ENCODE measurements around the gene PPP1R3C.

Gene PPP1R3C

DNA sequence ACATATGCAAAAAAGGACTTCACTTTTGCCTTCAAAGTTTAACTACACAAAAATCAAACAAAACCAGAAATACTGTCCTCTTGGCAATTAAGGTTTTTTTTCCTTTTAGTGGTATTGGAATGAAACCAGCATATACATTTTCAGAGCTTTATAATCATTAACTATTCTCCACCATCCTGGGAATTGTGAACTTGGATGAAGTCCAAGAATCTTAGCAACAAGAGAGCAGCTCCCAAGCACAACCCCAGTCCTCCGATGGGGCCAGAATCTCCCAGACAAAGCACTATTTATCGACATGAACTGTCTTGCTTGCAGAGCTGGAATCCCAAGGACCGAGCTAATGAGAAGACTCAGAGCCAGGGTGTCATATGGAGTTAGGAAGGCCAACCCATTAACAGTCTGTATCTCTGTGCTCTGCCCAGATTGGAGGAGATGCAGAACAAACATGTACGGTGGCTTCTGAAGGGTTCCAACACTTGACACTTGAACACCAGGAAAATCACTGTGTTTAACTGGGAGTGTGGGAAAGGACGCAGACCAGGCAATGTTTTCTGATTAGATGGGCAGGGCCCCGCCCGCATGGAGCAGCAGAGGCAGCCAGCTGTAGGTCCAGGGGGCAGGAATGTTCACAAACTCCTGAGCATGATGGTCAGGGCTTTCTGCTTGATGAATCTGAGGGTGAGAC, 35.5 kb downstream of the PPP1R3C start:
- no peak for DNase-seq

DNA sequence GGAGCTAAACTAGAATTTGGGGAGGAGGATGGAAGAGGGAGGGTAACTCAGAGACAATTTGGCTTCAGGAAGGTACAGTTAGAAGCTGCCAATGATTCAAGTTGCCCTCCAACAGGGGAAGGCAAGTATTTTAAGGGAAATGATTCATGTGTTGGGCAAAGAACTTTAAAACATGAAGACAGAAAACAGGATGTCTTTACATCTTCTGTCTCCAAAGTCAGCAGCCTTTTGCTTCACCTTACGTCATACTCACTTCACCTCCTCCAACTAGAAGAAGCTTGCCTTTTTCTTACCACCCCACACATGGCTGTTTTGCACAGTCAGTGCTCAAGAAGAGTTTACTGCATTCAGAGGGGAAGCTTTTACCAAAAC, 36.1 kb downstream of the PPP1R3C start:
- no peak for DNase-seq

DNA sequence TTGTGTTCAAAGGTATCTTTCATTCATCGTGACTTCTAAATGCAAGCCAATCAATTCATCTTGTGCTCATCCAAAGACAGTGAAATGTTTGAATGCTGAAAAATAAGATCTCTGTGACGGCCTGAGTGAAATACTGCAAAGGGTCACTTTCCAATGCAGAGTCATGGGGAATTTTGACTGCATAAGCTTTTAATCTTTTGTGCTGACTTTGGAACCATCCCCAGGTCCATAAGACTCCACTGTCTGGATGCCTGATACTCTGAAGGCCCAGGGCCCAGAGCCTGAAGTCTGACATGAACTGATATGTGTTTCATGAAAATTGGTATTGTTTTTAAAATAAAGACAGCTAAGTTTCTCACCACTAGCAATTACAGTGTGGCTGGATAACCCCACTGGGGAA, 39.0 kb downstream of the PPP1R3C start:
- DNase-seq, result no peak

DNA sequence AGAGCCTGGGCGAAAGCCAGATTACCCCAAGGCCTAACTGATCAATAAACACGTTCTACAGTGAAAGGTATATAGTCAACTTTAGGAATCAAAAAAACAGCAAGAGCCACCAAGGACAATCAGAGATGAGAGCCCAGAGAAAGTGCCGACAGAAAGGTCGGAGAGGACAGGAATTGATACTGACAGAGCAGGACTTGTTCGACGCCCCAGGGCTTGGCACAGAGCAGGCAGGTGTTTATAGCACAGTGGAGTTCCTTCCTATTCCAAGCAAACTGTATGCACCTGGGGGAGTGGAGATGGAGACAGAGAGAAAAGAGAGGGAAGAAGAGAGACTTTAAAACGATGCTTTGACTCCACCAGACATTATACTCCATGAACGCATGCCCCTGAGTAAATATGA, 39.5 kb downstream of the PPP1R3C start:
- no peak for DNase-seq

DNA sequence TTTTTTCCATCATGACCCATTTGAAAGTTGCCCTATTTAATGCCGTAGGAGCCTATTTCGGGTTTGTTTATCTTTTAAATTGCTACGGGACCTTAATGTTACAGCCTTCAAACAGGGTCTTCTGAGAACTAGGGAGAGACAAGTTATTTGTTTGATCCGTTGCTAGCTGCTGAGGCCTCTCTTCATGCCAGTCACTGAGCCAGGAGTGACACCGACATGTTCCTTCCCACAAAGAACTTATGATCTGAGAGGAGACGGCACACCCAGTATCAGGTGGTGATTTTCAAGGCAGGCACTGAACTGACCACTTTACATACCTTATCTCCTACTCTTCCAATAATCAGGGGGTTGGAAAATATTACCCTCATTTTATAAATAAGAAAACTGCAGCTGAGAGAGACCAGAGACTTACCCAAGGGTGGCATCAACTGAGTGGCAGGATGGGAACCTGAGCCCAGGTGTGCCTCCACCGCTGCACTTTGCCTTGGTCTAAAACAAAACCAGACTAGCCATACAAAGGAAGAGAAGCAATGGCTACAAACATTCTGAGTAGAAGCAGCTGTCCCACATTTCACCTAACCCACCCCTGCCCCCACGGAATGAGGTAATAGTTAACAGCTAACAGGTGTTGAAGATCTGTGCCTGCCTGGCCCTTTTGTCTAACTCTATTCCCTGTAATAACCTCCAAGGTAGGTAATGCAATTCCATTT, 40.5 kb downstream of the PPP1R3C start:
- no peak for DNase-seq

DNA sequence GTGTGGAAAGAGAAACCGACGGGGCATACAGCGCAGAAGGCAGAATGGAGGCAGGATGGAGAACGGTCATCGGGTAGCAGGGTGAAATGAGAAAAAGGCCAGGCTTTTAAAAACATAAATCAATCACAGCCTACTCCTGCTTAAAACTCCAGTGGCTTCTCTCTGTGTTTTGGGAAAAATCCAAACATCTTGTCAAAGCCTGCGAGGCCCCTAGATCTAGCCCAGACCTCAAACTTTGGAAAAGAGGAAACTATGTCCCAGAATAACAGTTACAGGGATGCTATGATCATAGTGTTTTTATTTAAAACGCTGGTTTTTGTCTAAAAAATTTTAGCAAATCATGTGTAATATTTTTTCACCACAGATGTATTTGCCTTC, 41.1 kb downstream of the PPP1R3C start:
- no peak for DNase-seq

DNA sequence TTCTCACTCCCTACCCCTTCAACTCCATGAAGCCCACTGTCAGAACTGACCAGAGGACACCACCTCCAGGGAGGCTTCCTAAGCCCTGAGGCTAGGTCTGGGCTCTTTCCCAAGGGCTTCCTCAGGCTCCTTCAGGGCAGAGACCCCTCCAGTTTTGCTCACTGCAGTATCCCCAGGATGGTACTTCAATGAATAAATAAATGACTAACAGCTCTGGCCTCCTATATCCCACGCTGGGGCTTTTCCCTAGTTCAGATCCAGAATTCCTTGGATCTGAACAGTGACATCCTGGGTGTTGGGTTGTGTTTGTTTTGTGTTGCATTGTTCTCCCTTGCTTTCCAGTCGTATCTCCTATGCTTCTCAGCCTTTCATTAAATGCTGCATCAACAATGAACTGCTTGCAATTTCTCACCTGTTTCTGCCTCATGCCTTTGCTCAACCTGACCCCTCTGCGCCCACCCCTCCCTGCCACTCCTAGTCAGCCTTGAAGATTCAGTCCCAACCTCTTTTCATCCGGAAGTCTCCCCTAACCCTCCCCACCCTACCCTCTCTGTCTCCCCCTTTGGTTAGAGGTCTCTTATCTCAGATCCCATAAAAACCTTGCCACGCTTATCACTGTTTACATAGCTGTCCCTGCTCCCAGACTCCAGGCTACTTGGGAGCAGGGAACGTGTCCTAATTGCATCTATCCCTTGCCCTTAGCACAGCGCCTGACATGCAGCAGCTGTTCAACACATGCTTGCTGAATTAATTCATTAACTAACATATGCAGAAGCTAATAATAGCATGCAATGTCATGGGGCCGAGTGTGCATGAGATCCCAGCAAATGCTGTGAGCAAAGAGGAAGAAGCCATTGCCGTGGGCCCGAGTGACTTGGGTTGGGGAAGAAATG, 41.7 kb downstream of the PPP1R3C start:
- DNase-seq, result no peak

DNA sequence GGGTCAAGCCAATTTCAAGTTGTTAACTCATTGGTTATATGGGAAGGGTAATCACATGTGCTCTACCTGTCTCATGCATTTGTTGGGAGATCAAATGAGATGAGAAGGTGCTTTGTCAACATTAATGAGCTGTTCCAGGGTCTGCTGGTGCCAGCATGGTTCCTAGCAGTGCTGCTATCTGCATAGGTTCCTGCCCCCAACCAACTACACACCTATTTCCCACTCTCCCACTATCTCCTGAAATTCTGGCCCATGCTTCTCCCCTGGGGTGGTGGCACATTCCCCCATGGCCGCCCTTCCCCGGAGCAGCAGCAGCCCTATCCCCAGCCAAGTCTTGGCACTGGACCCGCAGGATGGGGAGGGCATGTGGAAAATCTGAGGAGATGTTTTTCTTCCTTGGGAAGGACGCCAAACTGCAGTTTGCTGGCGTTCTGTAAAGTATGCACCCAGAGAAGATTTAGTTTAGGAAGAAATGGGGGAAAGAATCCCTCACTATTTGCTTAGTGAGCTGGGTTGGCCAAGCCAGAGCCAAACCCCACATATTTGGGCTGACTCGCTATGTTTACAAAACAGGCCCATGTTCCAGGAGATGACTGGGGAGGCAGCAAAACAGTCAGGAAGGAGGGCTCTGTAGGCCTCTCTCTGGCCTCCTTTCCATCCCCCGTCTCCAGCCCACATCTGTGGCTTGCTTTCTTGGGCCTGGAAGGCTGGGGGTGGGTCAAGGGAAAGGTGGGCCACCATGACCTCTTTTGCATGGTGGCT, 42.5 kb downstream of the PPP1R3C start:
- no peak for DNase-seq

DNA sequence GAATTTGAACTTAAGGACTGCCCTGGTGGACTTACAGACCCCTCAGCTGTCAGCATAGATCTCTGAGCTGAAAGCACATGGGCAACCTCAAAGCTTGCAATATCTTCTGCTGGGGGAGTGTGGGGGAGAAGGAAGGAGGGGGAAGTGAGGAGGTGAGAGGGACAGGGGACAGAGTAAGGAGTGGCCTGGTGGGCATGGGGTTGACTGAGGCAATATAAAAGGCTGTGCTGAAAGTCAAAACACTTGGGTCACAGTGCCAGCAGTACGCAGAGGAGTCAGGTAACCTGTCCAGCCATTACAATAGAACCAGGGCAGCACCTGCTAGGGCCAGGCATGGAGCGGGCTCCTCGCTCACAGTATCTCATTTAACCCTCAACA, 43.2 kb downstream of the PPP1R3C start:
- DNase-seq, result no peak

DNA sequence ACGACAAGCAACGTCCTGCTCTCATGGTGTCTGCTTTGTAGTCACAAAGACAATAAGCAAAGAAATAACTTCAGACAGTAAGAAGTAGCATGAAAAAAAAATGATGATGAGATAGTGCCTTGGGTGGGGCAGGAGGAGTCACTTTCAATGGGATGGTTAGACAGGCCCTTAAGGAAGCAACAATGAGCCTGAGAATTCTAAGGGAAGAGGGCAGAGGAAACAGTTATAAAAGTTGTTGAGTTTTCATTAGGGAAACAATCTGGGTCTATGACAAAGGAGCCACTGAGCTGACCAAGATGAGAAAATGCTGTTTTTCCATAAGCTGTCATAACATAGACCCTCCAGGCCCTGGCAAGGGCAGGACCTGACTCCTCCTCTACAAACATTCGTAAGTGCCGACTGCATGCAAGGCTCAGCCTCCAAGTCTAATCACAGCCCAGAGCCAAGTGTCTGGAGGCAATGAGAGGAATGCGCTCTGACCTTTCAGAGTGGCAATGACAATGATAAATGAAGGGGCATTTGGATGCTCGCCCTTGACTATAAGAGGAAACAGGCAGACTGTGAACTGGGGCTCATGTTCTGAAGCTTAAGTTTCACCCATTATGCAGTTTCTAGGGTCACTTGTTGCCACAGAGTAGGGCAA, 43.7 kb downstream of the PPP1R3C start:
- DNase-seq, result no peak

DNA sequence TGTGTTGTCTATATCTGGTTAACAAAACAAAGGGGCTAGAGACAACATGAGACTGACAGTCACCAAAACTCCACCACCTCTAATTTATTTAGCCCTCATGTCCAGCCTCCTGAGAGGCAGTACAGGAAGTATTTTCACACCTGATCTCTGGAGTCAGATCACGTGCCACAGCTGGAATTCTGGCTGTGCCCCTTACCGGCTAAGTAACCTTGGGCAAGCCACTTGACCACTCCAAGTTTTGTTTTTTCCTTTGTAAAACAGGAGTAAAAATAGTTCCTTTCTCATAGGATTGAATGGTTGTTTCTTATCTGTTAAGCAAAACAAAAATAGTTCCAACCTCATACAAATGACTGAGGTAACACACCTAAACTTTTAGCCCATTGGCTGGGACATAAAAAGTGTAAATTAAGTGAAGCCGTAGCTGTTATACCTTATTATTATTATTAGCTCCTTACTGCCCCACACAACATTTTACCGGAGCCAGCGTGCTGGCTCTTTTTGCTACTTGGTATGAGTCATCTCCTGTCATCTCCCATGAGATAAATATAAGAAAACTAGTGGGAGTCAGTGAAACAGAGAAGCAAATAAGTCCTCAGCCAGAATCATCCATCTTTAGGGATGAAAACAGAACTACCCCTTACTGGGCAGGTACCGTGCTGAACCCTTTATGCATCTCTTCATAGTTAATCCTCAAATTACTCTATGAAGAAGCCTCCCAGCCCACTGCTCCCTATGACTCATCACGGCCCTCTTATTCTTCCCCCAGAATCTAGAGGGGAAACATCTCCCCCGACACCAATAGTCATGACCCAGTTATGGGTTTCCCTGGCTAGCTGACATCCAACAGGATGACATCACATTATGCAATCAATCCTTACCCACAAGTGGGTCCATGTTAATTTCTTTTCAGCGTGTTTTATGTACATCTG, 44.9 kb downstream of the PPP1R3C start:
- no peak for DNase-seq

DNA sequence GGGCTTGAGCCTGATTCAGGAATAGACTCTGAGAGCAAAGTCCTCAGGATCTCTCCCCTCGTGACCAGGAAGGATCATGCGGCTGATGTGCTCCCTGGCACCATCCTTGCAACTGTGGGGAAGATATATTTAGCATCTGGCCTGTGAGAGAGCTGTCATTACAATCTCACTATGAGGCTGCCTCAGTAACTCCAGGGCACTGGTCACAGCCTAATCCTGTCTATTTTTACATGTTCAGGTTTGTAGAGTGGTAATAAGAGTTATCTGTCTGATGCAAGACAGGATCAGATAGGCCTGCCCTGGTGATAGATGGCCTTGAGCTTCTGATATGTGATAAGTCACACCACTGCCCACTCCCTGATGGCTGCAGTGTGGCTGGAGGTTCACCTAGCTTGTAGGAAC, 50.7 kb downstream of the PPP1R3C start:
- no peak for DNase-seq

DNA sequence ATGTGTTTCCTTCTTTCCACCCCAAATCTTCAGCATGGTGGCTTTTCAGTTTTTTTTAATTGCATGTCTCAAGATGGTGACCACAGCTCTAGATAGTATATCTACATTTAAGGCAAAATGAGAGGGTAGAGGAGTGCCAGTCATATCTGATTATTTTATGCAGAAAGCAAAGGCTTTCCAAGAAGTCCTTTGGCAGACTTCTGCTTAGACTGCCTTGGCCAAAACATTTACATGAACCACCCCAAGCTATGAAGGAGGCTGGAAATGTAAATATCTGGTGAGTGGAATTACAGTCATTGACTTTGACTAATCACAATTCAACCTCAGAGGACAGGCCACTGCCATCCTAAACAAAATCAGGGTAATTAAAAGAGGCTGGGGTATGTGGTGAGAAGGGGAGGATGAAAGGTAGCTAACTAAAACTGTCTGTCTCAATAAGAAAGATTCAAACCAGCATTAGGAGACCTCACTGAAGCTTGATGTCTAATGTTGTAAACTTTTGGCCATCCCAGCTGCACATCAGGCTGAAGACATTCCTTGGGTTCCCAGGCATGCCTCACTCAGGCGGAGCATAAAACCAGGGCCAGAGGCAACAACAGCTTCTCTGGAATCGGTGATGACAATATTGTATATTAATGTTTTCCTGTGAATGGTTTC, 53.4 kb downstream of the PPP1R3C start:
- DNase-seq, result no peak

All from activated gamma-delta T cell (primary cell).